HG02798 (cell line): ENCODE results near the gene AK2.
"Not testable (repeated sequence)": the region's sequence is repeated elsewhere in the genome, so short reads cannot be mapped to it uniquely, and the experiment has no call there.

Source experiments
- ATAC-seq: cut with Tn5 transposase; IDR thresholded peaks from one replicate; pipeline ENCODE4 v1.9.1; 2021; ENCODE audit warnings: mild to moderate bottlenecking; ENCODE audit not compliant: unreplicated experiment, poor library complexity

The AK2 gene

DNA sequence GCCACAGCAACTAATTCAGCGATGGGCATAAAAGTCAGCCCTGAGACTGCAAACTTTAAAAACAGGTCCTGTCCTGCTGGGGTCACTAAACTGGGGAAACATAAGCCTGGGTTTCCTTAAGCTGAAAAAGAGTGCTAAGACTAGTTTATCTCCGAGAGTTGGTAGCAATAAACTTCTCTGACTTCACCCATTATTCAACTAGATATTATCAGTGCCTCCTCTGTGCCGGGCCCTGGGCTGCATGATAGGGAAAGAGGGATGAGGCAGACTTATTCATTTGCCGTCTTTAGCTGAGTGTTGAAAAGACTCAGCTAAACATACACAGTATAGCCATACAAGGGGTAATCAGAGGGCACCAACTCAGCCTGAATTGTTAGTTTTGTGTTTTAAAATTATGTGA is 33.0 kb downstream of the AK2 start:
- ATAC-seq = no peak

DNA sequence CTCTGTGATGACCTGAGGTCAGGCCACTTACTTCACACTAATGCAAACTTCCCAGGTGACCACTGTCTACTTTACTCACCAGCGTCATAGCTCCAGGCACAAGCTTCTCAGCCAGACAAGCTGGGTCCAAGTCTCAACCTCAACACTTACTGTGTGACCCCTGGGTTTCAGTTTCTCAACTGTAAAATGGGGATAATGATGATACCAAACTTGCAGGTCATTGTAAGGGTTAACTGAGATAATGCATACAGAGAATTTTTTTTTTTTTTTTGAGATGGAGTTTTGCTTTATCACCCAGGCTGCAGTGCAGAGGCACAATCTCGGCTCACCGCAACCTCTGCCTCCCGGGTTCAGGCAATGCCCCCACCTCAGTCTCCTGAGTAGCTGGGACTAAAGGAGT is 34.7 kb downstream of the AK2 start:
- ATAC-seq = no peak

DNA sequence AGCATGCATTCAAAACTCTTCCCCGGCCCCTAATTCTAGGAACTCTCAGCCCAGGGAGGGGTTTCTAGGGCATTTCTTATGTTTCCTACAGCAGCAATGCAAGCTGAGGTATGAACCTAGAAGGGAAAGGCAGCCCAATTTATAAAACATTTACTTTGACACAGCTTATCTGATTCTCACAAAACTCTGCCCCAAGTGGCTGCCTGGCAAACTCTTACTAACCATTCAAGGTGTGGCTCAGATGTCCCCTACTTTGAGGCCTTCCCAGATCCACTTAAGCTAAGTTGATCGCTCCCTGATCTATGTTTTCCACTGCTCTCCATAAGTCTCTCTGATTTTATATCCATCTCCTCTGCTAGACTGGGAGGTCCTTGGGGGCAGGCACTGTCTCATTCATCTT is 35.4 kb downstream of the AK2 start:
- no peak for ATAC-seq

DNA sequence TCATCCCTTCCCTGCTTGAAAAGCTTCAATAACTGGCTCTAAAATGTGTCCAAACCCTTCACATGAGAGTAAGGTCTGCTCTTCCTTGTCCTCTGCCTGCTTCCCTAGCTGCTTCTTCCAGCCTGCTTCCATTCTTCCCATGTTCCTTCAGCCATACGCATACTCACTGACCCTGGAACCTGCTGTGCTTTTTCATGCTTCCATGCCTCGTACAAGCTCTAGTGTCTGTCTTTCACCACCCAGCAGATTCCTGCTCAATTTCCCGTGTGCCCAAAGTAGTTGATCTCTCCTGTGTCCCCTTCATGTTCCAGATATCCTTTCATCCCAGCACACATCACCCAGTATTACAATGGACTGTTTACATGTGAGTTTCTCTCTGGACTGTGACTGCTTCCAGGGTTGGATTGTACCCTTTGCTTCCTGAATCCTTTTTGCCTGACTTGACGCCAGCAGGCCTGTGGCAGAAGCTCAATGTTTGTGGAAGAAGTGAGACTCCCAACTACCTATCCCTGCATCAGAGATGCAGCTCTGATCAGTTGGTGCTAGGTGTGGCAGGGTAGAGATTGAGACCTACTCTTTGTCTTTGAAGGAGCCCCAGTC is 36.2 kb downstream of the AK2 start:
- ATAC-seq = no peak

DNA sequence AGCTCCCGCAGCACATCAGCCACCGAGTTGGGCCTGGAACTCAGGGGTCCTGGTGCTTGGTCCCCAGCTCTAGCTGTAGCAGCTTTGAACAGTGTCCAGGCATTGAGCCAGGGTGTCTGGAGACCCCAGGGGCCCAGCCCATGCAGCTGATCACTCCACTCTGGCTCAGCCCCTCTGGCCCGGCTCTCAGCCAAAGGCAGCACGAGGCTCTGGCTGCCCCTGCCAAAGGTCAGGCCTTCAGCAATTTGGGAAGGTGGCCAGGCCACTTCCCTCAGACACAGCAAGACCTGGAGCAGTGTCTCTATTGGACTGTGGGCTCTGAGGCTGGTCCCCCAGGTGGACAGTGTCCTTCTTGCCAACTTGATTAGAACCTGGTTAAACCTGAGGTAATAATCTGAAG is 37.7 kb downstream of the AK2 start:
- ATAC-seq = no peak

DNA sequence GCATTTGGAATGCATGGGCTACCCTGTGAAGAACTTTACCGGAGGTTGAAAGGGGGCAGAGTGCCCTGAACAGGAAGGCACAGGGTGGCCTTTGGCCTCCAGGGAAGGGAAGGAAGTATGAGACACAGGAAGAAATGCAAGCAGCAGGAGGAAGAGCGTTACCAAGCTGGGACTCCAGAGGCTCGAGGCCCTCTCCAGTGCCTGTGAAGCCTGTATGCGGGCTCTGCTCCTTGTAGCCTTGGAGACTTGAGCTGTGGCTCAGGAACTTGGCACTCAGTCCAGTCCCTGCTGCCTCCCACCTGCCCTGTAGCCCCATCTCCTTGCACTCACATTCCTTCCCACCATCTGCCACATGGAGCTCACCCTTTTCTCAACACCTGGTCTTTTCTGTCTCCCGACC is 38.6 kb downstream of the AK2 start:
- no peak for ATAC-seq

DNA sequence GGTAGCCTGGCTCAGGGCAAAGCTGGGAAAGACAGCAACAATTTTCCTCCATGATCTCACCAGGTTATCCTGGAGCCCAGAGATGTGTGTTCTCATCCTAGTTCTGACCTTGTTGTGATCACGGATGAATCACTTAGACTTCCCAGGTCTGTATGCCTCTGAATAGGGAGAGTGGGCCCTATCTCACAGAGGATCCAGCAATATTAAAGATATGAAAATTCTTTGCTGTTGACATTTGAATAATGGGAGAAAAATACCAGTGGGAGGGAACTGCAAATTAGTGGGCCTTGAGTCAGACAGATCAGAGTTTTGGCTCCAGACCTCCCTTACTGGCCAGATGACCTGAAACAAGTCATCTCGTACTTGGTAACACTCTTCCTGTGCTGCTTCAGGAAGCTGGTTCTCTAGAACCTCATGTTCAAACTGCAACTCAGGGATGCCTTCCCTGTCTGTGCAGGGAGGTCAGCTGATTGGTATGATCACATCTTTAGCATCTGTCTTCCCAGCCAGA is 39.2 kb downstream of the AK2 start:
- no peak for ATAC-seq

DNA sequence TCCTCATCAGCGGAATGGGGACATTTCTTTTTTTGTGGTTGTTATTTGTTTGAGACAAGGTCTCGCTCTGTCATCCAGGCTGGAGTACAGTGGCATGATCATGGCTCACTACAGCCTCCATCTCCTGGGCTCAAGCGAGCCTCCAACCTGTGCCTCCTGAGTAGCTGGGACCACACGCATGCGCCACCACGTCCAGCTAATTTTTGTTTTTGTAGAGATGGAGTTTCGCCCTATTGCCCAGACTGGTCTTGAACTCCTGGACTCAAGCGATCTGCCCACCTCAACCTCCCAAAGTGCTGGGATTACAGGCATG is 43.4 kb downstream of the AK2 start:
- not testable (repeated sequence) for ATAC-seq

DNA sequence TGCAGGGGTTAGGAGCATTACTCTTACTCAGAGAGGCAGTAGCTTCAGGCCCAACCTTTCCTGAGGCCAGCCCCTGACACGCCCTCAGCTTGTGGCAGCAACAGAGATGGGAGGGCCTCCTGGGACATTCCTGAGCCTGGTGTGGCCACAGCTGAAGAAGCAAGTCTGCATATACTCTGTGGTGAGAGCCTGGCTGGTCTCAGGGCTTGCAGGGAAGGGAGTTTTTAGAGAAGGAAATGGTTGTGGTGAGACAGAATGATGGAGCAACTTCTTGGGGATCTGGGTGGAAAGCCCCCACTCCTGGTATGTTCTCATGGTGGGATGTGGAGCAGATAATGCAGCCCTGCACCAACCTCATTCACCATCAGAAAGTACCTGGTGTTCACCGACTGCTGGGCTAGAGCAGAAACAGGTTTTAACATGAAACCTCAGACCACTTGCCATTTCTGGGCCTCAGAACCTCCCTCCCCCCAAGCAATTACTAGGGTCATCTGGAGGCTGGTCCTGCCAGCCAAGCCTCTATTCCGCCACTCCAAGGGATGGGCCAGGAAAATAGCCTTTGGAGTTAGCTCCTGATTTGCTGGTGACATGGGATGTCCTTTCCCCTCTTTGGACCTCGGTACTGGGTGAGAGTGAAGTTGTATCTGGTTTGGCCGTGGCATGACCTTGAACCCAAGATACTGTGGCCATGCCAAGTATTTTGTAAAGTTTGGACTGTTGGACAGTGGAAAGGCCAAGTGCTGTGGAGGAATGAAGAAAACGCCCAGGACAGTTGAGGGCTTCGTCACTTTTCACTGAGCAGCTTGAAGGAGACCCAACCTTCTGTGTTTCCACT is 44.0 kb downstream of the AK2 start:
- peak; percentile 86 for ATAC-seq

DNA sequence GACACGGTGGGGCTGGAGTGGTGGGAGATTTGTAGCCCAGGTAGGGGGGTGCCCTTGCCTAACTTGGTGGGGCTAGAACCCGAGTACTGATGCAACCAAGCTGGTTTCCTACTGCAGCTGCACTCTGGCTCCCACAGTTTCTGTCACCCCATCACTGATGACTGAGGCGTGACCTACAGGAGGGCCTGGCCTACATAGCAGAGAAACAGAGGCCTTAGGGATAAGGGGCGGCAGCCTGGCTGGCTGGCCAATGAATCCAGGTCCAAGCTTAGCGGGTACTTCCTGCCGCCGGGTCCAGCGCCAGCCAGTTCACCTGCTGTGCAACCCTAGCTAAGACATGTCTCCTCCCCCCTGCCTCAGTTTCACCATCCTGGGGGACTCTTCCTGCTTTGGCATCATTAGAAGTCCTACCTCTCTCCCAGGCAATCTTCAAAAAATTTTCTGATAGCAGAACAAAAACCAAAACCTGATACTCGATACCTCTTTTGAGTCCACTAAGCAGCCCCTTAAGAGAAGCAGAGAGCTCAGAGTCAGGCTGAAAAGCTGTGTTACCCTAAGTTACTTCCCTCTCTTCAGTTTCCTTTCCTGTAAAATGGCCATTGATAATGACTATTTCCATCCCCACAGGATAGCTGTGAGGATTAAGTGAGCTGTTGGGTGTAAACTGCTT is 44.7 kb downstream of the AK2 start:
- ATAC-seq = peak; percentile 26

DNA sequence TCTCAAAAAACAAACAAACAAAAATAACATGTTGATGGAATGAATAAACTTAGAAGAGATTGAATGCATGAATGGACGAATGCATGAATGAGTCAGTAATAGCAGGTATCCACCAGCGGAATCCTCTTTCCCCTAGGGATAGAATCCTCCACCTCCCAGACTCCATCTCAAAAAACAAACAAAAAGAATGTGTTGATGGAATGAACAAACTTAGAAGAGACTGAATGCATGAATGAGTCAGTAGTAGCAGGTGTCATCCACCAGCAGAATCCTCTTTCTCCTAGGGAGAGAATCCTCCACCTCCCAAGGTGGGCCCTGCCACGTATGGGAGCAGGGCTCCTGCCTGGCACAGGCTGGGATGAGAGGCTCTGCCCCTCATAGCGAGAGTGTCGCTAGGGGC is 45.3 kb downstream of the AK2 start:
- no peak for ATAC-seq

DNA sequence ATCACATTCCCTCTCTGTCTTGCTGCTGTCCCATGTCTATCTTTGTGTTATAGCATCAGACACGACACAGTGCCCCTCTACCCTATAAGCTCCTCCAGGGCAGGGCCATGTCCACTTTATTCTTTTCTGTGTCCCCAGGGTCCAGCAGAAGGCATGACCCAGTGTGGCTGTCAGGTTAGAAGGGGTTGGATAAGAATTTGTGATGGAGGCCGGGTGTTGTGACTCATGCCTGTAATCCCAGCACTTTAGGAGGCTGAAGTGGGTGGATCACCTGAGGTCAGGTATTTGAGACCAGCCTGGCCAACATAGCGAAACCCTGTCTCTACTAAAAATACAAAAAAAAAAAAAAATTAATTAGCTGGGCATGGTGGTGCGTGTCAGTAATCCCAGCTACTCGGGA is 45.8 kb downstream of the AK2 start:
- no peak for ATAC-seq

DNA sequence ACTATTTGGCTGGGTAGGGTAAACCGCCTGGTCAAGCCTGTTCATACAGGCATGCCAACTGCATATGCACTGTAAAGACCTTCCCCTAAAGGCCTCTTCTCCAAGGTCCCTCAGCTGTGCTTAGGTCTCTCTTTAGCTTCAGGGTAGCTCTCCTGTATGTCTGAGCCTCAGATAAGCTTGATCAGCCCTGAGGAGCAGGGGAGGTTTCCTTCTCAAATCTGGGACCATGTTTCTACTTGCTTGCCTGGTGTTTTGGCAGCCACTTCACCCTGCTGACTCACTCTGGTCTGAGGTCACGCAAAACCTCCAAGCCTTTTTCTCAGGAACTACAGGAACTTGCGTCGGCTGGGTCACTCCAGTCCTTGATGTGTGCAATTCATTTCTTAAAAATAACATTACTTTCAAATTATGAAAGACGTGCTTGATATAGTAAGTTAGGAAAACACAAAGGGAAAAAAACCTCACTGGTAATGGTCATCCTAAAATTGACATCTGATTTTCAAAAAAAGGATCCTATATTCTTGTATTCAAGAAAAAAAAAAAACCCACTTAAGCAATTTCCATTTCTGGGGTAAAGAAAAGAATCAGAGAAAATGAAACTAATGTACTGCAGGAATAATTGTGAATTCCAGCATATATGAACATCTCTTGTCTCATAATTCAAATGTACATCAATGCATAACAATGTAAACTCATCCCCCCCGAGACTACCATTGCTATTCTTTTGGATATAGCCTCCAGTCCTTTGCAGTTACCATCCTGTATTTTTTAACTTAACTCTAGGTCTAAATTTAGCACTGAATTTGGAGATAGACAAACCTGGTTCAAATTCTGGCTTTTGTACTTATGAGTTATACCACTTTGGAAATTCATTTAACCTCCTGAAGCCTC is 47.3 kb downstream of the AK2 start:
- ATAC-seq = no peak

DNA sequence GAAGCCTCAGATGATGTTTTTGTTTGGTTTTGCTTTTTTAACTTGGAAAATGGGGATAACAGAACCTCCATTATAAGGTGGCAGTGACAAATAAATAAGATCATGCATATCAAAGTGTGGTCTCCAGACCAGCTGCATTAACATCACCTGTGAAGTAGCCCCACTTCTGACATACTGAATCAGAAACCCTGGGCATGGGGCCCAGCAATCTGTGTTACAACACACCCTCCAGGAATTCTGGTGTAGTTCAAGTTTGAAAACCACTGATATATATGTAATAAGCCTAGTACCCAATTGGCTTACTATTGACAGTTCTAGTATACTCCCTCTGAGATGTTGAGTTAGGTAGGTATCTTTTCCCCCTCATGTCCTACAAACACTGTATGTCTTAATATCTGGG is 48.0 kb downstream of the AK2 start:
- no peak for ATAC-seq

DNA sequence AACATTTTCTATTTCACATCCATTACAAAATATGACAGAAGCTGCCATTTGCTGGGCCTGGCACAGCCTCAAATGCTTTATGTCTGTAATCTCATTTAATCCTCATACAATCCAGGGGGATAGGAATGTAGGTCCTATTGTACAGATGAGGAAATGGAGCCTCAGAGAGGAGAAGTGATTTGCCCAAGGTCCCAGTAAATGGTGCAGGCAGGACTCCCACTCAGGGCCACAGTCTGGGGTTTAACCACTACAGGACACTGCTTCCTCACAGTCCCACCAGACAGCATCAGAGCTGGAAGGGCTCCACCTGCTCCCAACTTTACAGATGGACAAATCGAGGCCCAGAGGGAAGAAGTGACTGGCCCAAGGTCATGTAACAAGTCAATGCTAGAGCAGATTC is 51.5 kb downstream of the AK2 start:
- ATAC-seq = no peak

DNA sequence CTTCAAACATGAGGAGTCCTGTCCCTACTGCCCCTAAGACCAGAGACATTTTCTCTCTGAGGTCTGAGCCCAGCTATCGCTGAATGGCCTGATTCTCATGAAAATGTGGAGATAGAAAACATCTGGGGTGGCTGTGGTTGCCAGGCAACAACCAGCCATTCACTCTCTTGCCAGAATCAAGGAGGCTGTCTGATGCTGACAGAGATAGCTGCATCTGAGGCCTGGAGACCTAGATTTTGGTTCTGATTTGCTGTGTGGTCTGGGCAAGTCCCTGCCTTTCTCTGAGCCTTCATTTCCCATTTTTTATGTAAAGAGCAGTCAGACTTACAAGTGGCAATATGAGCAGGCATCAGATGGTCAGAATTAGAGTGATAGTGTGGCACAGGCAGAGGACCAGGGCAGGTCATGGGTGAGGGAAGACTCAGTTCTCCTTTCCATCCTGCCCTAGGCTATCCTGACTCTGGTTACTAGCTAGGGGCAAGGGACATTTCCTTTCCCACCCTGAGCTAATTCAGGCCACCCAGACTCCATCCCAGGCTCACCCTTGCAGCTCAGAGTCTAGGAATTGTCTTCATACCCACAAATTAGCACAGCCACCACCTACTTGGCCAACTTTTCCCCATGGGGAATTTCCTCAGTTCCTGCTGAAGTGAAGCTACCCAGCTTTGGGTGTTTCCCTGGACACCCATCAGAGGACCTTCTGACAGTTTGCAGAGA is 52.1 kb downstream of the AK2 start:
- no peak for ATAC-seq

DNA sequence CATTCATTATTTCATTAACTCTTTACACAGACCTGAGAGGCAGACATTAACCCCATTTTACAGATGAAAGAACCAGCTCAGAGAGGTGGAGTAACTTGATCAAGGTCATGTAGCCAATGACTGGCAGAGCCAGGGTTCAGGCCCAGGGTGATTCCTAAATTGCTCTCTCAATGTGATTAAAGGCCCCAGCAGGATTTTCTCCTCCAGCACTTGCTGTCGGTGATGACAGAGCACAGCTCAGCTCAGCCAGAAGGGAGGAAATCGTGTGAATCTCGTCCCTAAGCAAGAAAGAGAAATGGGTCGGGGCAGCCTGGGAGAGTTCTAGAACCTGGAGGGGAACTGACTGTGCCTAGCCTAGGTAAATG is 52.6 kb downstream of the AK2 start:
- no peak for ATAC-seq

DNA sequence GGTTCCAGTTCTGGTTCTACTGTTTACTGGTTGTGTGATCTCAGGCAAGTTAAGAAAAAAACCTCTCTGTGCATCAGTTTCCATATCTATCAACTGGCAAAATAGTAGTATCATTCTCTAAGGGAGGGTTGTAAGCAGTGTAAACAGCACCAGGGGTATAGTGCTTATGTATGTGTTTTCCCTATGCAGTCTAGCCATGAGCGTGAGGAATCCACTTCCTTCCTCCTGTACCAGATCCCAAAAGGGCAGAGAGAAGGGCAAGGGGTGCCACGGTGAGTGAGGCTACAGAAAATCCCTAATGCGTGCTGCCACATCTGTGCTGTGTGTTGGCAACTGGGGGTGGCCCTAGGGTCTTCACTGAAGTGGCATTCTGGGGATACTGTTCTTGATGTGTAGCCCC is 53.7 kb downstream of the AK2 start:
- ATAC-seq = no peak

DNA sequence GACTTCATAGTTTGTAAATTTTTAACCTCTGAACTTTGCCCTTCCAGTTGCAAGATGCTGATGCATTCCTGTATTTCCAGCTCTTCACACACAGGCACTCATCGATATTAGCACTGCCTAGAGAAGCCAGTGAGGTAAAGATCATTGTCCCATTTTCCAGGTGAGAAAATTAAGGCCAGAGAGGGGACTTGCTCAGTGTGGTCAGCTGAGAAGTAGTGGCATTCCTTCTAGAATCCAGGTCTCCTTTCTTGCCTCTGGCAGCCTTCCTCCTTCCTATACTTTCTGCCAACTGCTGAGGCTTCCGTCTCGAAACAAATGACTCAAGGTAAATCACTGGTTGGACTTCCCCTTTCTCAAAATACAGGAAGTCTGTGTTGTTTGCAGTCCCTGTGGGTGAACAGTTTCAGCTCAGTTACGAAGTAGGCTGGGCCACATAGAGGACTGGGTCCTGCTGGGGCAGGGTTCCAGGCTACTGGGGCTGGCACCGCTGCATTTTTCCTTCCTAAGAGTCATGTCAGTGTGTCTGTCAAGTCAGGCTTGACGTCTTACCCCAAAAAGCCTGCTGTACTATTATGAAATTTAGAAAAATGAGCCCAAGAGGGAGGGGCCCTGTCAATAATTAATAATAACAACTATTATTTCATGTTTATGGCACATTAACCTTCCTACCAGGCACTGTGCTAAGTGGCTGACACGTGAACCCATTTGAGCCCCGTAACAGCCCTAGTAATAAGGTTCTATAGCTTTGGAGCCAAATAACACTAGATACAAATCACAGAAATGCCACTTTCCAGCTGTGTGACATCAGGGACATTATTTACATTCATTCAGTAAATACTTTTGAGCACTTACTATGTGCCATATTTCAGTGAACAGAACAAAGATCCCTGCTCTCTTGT is 55.4 kb downstream of the AK2 start:
- ATAC-seq = peak; percentile 92
